ENCODE data around the gene LIMK1.

GRCh38 chr7:74063223-74063641 lies 20.4 kb upstream of the LIMK1 start:
- TF ChIP-seq CTCF (conservative IDR thresholded peaks at IDR 0.05; ENCODE audit: low read length): no peak
- no peak for TF ChIP-seq EZH2phosphoT487 (IDR thresholded peaks at IDR 0.05; ENCODE audit: borderline replicate concordance)
